KOPT-K1 (cell line): ENCODE measurements around the gene CCHCR1.
"Not testable (repeated sequence)": the region's sequence is repeated elsewhere in the genome, so short reads cannot be mapped to it uniquely, and the experiment has no call there.

ENCODE experiments used
- H3K27ac ChIP-seq: fragments of 200-600 bp; sonication (generic); 2 replicates; pipeline ENCODE4 v1.5.1; 2016; ENCODE audit warnings: antibody characterized with exemption, mild to moderate bottlenecking, low read depth, low read length; ENCODE audit not compliant: poor library complexity, severe bottlenecking
- H3K36me3 ChIP-seq: fragments of 200-600 bp; sonication (generic); 2 replicates; pipeline ENCODE4 v1.5.1; 2017; ENCODE audit warnings: antibody characterized with exemption, mild to moderate bottlenecking, low read length, moderate library complexity; ENCODE audit not compliant: insufficient read depth
- H3K9me3 ChIP-seq: fragments of 200-600 bp; sonication (generic); 2 replicates; pipeline ENCODE4 v1.5.1; 2017; ENCODE audit warnings: antibody characterized with exemption, low read length, mild to moderate bottlenecking; ENCODE audit not compliant: insufficient read depth, poor library complexity, severe bottlenecking

Gene CCHCR1, protein sequence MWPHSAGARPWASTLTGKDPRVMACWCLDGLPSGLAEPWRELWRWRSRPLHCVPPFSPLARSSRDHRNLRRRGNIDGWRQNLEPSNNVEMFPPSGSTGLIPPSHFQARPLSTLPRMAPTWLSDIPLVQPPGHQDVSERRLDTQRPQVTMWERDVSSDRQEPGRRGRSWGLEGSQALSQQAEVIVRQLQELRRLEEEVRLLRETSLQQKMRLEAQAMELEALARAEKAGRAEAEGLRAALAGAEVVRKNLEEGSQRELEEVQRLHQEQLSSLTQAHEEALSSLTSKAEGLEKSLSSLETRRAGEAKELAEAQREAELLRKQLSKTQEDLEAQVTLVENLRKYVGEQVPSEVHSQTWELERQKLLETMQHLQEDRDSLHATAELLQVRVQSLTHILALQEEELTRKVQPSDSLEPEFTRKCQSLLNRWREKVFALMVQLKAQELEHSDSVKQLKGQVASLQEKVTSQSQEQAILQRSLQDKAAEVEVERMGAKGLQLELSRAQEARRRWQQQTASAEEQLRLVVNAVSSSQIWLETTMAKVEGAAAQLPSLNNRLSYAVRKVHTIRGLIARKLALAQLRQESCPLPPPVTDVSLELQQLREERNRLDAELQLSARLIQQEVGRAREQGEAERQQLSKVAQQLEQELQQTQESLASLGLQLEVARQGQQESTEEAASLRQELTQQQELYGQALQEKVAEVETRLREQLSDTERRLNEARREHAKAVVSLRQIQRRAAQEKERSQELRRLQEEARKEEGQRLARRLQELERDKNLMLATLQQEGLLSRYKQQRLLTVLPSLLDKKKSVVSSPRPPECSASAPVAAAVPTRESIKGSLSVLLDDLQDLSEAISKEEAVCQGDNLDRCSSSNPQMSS

DNA sequence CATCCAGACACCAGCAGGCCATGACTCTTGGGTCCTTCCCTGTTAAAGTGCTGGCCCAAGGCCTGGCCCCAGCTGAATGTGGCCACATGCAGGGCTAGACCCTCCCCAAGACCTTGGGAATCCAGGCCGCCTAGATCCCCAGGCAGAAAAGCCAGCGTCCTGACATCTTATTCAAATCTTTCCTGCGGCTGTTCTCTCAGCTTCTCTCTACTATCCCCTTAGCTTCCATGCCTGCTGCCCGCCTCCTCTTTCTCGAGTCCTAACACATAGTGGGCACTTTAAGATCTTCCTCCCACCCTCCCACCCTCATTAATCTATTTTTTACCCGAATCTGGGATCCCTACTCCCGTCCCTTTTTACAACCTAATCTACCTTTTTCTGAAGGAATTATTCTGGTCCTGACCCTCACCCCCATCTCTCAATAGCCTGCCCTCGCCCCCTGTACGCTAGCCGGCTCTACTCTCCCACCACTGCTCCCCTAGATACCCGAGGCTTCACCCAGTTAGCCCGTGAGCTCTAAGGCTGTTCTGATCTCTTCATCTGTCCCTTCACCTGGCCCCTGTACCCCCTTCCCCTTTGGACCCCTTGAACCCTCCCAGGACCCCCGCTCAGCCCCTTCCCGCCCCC lies at the start of gene CCHCR1:
TSS of gene CCHCR1 (minus strand) at position 290 of the 627 bp plus-strand sequence. CDS start at position 88, 202 bp downstream.
- no peaks in the 10 kb centered on the region for H3K9me3 ChIP-seq
- H3K27ac ChIP-seq = peak within 1 kb of the TSS; percentile 88
- H3K36me3 ChIP-seq = peaks cover 63% of the 10 kb centered on the region

DNA sequence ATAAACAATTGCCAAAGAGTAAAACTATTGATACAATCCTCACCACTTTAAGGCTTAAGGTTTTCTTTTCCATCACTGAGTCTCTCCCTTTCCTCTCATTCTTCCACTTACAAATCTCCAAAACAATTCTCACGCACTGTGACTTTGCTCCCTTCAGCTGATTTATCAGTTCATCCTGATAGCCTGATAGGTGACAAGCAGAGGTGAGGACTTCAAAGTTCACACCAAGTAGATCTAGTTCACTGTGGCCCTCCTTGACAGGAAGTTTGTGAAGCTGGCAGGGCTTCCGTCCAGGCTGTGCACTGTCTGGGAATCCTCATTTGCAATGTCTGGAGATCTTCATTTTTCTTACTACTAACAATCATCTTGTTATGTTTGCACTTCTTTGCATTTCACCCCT lies 48.0 kb upstream of the CCHCR1 start:
- peak overlapping the region; percentile 52 for H3K27ac ChIP-seq
- H3K36me3 ChIP-seq = no peaks in the 10 kb centered on the region
- no peaks in the 10 kb centered on the region for H3K9me3 ChIP-seq

DNA sequence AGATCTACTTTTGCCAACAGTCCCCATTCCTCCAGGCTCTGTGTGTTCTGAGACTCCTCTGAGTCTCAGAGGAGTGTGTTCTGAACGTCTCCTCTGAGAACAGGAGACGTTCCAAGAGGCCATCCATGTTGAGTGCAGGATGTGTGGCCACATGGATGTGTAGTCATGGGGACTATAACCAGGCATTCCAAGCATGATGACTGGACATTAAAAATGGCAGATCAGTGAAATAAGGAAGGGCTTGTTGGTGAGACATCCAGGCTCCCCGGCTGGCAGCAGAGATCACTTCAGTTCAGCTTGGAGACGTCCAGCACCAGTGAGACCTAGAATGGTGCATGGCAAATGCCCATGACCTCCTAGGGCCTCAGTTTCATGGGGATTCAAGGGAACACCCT lies 47.1 kb upstream of the CCHCR1 start:
- peak overlapping the region; percentile 86 for H3K27ac ChIP-seq
- H3K9me3 ChIP-seq = no peaks in the 10 kb centered on the region
- H3K36me3 ChIP-seq = peaks cover 8% of the 10 kb centered on the region; the same call in 1 of the 2 replicates

DNA sequence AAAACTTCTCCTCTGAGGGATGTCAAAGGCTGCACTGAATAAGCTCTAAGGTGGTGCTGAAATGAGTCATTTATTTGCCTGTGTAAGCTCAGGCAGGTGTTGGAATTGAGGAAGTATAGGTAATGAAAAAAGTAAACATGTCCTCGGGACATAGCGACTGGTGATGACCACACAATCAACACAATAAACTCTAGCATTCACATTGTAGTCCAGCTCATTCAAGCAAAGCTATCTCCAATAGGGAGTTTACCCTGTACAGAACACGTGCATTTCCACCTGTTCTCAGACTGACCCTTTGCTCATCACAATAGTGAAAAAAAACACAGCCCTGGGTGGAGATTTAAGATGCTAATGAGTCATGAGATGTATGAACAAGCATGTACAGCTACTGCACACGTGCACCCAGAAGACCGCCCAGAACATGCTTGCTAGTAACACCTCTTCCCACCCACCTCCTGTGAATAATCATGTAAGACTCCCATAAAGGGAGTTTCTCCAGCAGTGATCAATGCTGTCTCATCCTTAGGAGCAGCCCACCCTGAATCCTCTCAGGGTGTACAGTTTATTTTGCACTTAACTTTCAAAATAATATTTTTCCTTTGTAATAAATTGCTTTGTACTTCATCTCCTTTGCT lies 45.9 kb upstream of the CCHCR1 start:
- Histone ChIP-seq H3K36me3 (peaks cover 8% of the 10 kb centered on the region; the same call in 1 of the 2 replicates), H3K9me3 (no peaks in the 10 kb centered on the region), H3K27ac (peak overlapping the region; percentile 86)

DNA sequence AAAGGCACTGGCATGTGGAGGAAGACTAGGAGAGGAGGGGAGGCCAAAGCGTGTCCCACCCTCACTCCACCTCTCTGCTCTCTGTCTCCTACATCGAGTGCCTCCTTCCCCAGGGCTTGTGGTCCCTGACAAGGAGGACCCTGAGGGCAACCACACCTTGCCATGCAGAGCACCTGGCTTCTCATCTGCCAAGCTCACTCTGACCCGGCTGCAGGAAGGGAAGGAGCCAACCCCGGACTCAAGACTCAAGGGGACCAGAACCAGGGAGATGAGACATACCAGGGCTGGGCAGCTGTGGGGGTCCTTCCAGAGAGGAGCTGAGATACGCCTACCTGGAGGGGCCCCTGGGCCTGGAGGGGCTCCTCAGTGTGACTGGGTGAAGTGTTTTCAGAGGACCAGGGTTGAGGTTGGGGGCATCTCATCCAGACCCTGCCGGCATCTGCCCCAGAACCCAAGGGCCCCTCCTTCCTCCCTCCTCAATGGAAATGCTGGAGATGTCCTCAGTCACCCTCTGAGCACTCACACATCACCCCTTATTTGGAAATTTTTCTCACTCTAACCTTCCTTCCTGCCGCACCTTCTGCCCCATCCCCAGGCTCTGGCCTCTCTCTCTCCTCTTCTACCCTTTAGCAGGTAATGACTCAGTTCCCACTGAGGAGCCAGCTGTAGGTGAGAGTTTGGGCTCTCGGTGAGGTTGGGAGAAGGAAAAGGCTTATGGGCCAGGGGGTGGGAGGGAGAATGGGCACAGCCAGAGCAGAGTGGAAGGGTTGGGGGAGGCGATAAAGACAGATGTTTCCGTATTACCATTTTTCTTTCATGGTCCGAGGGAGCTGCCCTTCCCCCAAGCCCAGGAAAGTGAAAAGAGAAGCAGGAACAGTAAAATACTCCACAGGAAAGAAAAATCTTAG lies 44.9 kb upstream of the CCHCR1 start:
- peaks cover 8% of the 10 kb centered on the region; the same call in 1 of the 2 replicates for H3K36me3 ChIP-seq
- peak overlapping the region; percentile 86 for H3K27ac ChIP-seq
- H3K9me3 ChIP-seq = no peaks in the 10 kb centered on the region

DNA sequence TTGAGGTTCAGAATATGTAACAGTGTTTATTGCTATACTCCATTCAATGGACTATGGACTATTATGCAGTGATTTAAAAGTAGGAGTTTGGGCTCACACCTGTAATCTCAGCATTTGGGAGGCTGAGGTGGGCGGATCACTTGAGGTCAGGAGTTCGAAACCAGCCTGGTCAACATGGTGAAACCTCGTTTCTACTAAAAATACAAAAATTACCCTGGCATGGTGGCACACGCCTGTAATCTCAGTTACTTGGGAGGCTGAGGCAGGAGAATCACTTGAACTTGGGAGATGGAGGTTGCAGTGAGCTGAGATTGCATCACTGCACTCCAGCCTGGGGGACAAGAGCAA lies 41.5 kb upstream of the CCHCR1 start:
- Histone ChIP-seq H3K36me3 (peaks cover 12% of the 10 kb centered on the region; the same call in 1 of the 2 replicates), H3K27ac (peak overlapping the region; percentile 97)
- H3K9me3 ChIP-seq = not testable (repeated sequence)

DNA sequence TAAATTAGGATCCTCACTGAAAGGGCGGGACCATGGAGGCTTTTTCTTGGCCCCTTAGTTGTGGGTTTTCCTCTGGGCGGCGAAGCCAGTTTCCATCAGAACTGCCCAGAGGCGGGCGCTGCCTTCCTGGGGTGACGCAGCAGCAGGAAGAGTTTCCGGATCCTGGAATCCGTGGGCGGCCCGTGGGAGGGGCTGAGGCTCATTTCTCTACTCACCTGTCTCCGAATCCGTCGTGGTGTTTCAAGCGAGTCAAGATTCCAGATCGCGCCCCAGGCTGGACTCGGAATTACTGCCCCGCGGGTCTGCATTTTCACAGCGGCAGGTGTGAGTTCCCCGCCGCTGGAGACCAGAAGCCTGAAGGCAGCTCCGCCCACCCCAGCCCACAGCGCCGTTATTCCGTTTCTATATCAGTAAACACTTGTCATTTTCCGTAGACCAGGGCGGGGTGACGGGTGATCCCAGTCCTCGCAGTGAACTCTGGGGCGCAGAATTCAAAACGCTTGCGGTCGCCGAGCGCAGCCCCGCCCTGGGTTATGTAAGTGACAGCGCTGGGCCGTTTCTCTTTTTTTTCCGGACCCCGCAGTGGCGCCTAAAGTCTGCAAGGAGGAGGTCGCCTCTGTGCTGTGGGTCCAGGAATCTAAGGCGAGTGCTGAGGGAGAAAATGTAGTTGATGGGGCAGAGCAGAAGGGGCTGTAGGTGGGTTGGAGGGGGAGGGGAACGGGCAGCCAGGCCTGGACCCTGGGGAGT lies 40.1 kb upstream of the CCHCR1 start:
- peak overlapping the region; percentile 97 for H3K27ac ChIP-seq
- H3K9me3 ChIP-seq = no peaks in the 10 kb centered on the region
- peaks cover 12% of the 10 kb centered on the region; the same call in 1 of the 2 replicates for H3K36me3 ChIP-seq

DNA sequence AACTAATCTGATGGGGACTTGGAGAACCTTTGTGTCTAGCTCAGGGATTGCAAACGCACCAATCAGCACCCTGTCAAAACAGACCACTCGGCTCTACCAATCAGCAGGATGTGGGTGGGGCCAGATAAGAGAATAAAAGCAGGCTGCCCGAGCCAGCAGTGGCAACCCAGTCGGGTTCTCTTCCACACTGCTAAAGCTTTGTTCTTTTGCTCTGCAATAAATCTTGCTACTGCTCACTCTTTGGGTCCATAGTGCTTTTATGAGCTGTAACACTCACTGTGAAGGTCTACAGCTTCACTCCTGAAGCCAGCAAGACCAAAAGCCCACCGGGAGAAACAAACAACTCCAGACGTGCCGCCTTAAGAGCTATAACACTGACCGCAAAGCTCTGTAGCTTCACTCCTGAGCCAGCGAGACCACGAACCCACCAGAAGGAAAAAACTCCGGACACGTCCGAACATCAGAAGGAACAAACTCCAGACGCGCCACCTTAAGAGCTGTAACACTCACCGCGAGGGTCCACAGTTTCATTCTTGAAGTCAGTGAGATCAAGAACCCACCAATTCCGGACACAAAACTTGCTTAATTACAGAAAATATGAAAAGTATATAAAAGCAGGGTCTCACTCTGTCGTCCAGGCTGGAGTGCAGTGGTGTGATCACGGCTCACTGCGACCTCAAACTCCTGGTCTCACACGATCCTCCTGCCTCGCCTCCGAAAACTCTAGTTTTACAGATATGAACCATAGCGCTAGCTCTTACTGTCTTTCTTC lies 38.8 kb upstream of the CCHCR1 start:
- H3K9me3 ChIP-seq = not testable (repeated sequence)
- H3K36me3 ChIP-seq = peaks cover 12% of the 10 kb centered on the region; the same call in 1 of the 2 replicates
- H3K27ac ChIP-seq = peak overlapping the region; percentile 97

DNA sequence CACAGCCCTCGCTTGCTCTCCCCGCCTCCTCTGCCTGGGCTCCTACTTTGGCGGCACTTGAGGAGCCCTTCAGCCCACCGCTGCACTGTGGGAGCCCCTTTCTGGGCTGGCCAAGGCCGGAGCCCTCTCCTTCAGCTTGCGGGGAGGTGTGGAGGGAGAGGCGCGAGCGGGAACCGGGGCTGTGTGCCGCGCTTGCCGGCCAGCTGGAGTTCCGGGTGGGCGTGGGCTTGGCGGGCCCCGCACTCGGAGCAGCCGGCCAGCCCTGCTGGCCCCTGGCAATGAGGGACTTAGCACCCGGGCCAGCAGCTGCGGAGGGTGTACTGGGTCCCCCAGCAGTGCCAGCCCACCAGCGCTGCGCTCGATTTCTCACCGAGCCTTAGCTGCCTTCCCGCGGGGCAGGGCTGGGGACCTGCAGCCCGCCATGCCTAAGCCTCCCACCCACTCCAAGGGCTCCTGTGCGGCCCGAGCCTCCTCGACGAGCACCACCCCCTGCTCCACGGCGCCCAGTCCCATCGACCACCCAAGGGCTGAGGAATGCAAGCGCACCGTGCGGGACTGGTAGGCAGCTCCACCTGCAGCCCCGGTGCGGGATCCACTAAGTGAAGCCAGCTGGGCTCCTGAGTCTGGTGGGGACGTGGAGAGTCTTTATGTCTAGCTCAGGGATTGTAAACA lies 37.8 kb upstream of the CCHCR1 start:
- H3K9me3 ChIP-seq, H3K27ac ChIP-seq: not testable (repeated sequence)
- H3K36me3 ChIP-seq = peaks cover 10% of the 10 kb centered on the region; the same call in 1 of the 2 replicates

DNA sequence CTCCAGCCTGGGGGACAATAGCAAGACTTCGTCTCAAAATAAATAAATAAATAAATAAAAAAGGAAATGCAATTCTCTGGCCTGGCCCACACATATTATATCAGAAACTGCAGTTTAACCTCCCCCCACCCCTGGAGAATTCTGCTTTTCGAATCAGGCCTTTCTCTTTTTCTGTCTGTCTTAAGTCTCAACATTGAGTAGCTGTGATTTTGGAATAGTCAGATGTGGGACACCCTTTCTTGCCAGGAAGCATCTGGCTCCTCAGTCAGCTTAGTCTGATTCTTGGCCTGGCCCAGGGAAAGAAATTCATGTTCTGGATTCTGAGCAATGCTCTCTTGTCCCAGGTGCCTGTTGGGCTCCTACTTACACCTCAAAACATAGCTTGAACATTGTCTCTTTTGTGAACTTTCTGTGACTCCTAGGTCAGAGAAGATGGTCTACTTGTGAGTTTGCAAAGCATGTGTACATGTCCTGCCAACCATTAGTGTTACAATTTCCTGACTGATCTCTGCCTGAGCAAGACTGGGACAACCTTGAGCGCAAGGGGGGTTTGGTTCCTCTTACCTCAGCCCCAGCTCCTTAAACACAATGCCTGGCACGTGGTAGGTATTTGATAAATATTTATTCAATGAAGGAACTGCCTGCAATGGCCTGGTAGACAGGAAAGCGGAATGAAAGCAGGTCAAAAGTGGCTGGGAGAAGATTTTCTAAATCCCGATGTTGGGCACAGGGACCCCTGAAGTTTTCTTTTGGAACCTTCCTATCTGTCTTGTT lies 36.6 kb upstream of the CCHCR1 start:
- Histone ChIP-seq H3K36me3 (peaks cover 4% of the 10 kb centered on the region; the same call in 1 of the 2 replicates), H3K27ac (no peak overlapping the region), H3K9me3 (no peaks in the 10 kb centered on the region)

DNA sequence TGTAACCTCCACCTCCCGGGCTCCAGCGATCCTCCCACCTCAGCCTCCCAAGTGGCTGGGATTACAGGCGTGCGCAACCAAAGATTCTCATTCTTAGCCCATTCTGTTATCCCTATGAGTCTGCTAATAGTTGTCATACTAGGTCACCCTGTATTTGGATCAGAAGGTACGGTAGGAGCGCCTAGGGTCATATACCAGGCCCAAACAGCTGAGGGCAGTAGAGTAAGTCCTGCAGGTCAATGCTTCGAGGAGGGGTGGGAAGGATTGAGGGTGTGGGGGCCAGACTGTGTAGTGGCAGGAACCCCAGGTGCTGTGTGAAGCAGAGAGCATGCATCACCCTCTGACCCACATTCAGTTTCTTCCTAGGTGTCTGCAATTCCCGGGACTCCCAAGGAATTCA lies 35.6 kb upstream of the CCHCR1 start:
- no peak overlapping the region for H3K27ac ChIP-seq

More for the DNA sequence above, 35.6 kb upstream of the CCHCR1 start:
- H3K9me3 ChIP-seq = no peaks in the 10 kb centered on the region
- peaks cover 4% of the 10 kb centered on the region; the same call in 1 of the 2 replicates for H3K36me3 ChIP-seq
